Loucy (cell line): ENCODE measurements around the gene RTBDN.

ENCODE experiments used
- H2AFZ ChIP-seq: fragments of 200-600 bp; sonication (generic); 2 replicates; pipeline ENCODE4 v1.6.0; 2016; ENCODE audit warnings: antibody characterized with exemption, mild to moderate bottlenecking, low read length, moderate library complexity
- H3F3A ChIP-seq: fragments of 200-600 bp; 2 replicates; pipeline ENCODE4 v1.6.0; 2016; ENCODE audit warnings: antibody characterized with exemption, low read depth, mild to moderate bottlenecking
- H3K27me3 ChIP-seq: fragments of 200-600 bp; sonication (generic); 2 replicates; pipeline ENCODE4 v1.6.1; 2014; ENCODE audit warnings: low read length, mild to moderate bottlenecking; ENCODE audit not compliant: insufficient read depth, poor library complexity, severe bottlenecking
- H3K36me3 ChIP-seq: fragments of 200-600 bp; sonication (generic); 2 replicates; pipeline ENCODE4 v1.6.1; 2016; ENCODE audit warnings: low read length; ENCODE audit not compliant: insufficient read depth
- H3K4me1 ChIP-seq: fragments of 200-600 bp; sonication (generic); 2 replicates; pipeline ENCODE4 v1.5.1; 2014; ENCODE audit warnings: low read length, mild to moderate bottlenecking; ENCODE audit not compliant: insufficient read depth, poor library complexity, severe bottlenecking
- H3K4me2 ChIP-seq: fragments of 200-600 bp; sonication (generic); 2 replicates; pipeline ENCODE4 v1.6.0; 2014; ENCODE audit warnings: antibody characterized with exemption, low read length, low read depth, mild to moderate bottlenecking; ENCODE audit not compliant: poor library complexity, severe bottlenecking
- H3K4me3 ChIP-seq: fragments of 200-600 bp; sonication (generic); 2 replicates; pipeline ENCODE4 v1.5.1; 2014; ENCODE audit warnings: low read length, mild to moderate bottlenecking, mixed read lengths; ENCODE audit not compliant: poor library complexity, severe bottlenecking
- H3K79me2 ChIP-seq: fragments of 200-600 bp; sonication (generic); 2 replicates; pipeline ENCODE4 v1.6.1; 2014; ENCODE audit warnings: low read length; ENCODE audit not compliant: insufficient read depth
- H3K9ac ChIP-seq: fragments of 200-600 bp; sonication (generic); 2 replicates; pipeline ENCODE4 v1.6.0; 2014; ENCODE audit warnings: mild to moderate bottlenecking, low read depth, low read length, moderate library complexity; ENCODE audit not compliant: poor library complexity, severe bottlenecking
- H3K9me2 ChIP-seq: fragments of 200-600 bp; sonication (generic); replicated peaks from 2 replicates; pipeline ENCODE4 v1.6.1; 2016; ENCODE audit warnings: low read depth, low read length, mixed read lengths
- H3K9me3 ChIP-seq: fragments of 200-600 bp; sonication (generic); 2 replicates; pipeline ENCODE4 v1.6.1; 2014; ENCODE audit warnings: mild to moderate bottlenecking, antibody characterized with exemption, low read length, low read depth; ENCODE audit not compliant: insufficient read depth
- H4K20me1 ChIP-seq: fragments of 200-600 bp; sonication (generic); 2 replicates; pipeline ENCODE4 v1.6.0; 2014; ENCODE audit warnings: antibody characterized with exemption, low read length, mild to moderate bottlenecking; ENCODE audit not compliant: insufficient read depth, poor library complexity, severe bottlenecking
- EZH2phosphoT487 ChIP-seq: fragments of 200-600 bp; IDR thresholded peaks from 2 replicates; pipeline ENCODE4 v1.6.1; 2018; ENCODE audit warnings: antibody characterized with exemption, mild to moderate bottlenecking, moderate library complexity, borderline replicate concordance
- TF ChIP-seq, protein P1 (sequence below): fragments of 200-600 bp; sonication (generic); conservative IDR thresholded peaks from 2 replicates; pipeline ENCODE4 v1.5.1; 2014; ENCODE audit warnings: mild to moderate bottlenecking, antibody characterized with exemption, low read length

Gene RTBDN

DNA sequence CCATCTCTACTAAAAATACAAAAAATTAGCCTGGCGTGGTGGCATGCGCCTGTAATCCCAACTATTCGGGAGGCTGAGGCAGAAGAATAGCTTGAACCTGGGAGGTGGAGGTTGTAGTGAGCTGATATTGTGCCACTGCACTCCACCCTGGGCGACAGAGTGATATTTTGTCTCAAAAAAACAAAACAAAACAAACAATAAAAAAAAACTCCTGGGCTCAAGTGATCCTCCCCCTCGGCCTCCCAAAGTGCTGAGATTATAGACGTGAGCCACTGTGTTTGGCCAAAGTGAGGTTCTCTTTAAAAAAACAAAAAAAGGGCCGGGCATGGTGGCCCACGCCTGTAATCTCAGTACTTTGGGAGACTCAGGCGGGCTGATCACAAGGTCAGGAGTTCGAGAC is 46.9 kb downstream of the RTBDN start:
- peaks cover 31% of the 10 kb centered on the region for H3K4me1 ChIP-seq

DNA sequence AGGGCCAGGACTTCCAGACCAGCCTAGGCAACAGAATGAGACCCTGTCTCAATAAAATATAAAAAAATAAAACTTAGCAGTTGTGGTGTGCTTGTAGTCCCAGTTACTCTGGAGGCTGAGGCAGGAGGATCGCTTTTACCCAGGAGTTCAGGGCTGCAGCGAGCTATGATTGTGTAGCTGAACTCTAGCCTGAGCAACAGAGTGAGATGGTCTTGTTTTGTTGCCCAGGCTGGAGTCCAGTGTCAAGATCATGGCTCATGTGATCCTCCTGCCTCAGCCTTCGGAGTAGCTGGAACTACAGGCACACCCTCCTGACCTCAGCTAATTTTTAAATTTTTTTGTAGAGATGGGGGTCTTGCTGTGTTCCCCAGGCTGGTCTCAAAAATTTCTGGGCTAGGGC is 47.4 kb downstream of the RTBDN start:
- H3K27me3 ChIP-seq: no peaks in the 10 kb centered on the region
- H4K20me1 ChIP-seq: no peaks in the 10 kb centered on the region
- peaks cover 8% of the 10 kb centered on the region; the same call in 1 of the 2 replicates for H3K79me2 ChIP-seq
- no peak overlapping the region for H2AFZ ChIP-seq
- TF ChIP-seq, protein P1, sequence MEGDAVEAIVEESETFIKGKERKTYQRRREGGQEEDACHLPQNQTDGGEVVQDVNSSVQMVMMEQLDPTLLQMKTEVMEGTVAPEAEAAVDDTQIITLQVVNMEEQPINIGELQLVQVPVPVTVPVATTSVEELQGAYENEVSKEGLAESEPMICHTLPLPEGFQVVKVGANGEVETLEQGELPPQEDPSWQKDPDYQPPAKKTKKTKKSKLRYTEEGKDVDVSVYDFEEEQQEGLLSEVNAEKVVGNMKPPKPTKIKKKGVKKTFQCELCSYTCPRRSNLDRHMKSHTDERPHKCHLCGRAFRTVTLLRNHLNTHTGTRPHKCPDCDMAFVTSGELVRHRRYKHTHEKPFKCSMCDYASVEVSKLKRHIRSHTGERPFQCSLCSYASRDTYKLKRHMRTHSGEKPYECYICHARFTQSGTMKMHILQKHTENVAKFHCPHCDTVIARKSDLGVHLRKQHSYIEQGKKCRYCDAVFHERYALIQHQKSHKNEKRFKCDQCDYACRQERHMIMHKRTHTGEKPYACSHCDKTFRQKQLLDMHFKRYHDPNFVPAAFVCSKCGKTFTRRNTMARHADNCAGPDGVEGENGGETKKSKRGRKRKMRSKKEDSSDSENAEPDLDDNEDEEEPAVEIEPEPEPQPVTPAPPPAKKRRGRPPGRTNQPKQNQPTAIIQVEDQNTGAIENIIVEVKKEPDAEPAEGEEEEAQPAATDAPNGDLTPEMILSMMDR: no peak
- no peak for TF ChIP-seq EZH2phosphoT487
- no peaks in the 10 kb centered on the region; the same call in 1 of the 2 replicates for H3F3A ChIP-seq
- H3K9me3 ChIP-seq: no peaks in the 10 kb centered on the region
- H3K9me2 ChIP-seq: no peaks in the 10 kb centered on the region
- H3K4me3 ChIP-seq: no peak overlapping the region
- H3K9ac ChIP-seq: no peak overlapping the region
- H3K4me1 ChIP-seq: peaks cover 34% of the 10 kb centered on the region
- H3K4me2 ChIP-seq: no peak overlapping the region
- no peaks in the 10 kb centered on the region for H3K36me3 ChIP-seq

More for the DNA sequence above, 46.9 kb downstream of the RTBDN start:
- no peaks in the 10 kb centered on the region for H3K27me3 ChIP-seq
- H3F3A ChIP-seq: no peaks in the 10 kb centered on the region; the same call in 1 of the 2 replicates
- peaks cover 12% of the 10 kb centered on the region for H3K79me2 ChIP-seq
- H3K36me3 ChIP-seq: no peaks in the 10 kb centered on the region
- H3K4me3 ChIP-seq: no peak overlapping the region
- H4K20me1 ChIP-seq: no peaks in the 10 kb centered on the region
- H2AFZ ChIP-seq: no peak overlapping the region
- no peak overlapping the region for H3K9ac ChIP-seq
- TF ChIP-seq, protein P1: no peak
- TF ChIP-seq EZH2phosphoT487: no peak
- no peaks in the 10 kb centered on the region for H3K9me2 ChIP-seq
- no peak overlapping the region for H3K4me2 ChIP-seq
- no peaks in the 10 kb centered on the region for H3K9me3 ChIP-seq

DNA sequence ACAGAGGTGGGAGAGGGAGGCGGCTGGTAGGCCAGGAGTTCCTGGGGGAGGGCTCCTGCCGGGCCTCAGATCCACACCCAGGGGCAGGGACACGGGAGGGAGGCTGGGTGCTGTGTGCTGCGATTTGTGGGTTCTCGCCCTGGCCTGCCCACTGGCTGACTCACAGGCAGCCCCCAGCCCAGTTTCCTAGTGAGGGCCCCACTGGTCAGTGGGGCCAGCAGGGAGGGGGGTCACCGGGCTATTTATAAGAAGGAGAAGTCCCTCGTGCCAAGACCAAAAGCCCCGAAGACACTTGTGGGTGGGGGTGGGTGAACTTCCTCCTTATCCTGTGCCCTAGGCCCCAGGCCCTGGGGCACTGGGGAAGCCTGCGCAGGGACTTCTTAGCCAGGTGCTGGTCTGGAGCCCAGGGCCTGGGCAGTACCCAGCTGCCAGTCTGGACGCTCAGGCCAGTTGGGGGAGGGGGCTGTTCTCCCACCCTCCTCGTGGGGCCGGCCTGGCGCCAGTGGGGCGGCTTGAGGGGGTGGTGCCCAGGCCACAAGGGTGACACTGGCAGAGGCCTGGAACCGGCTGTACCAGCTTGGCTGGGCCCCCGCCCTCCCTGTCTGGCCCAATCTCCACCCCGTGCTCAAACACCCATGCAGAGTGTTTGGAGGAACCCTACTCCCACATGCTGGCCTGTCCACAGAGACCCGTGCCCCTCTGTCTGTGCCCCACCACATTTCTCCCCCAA is 48.1 kb downstream of the RTBDN start:
- Histone ChIP-seq H3K36me3 (no peaks in the 10 kb centered on the region), H3K79me2 (peaks cover 4% of the 10 kb centered on the region; the same call in 1 of the 2 replicates), H3K9ac (peak overlapping the region; percentile 51), H3K4me3 (no peak overlapping the region), H3K9me3 (no peaks in the 10 kb centered on the region), H2AFZ (no peak overlapping the region), H3K4me2 (no peak overlapping the region), H3K27me3 (no peaks in the 10 kb centered on the region), H4K20me1 (no peaks in the 10 kb centered on the region), H3K9me2 (no peaks in the 10 kb centered on the region), H3K4me1 (peaks cover 30% of the 10 kb centered on the region), H3F3A (no peaks in the 10 kb centered on the region; the same call in 1 of the 2 replicates)
- TF ChIP-seq EZH2phosphoT487: no peak
- TF ChIP-seq, protein P1: no peak
